IMR-90 (cell line): ENCODE data around the gene CUTC. TPM values are rescaled to one million over a fixed set of nuclear protein-coding genes. Genes with fewer than 3 reads are reported as not detected.

Source experiments
- ATAC-seq: fragments of 200-7000 bp; cut with Tn5 transposase; 2 replicates; pipeline ENCODE4 v1.9.1; 2020; ENCODE audit warnings: low read depth, mild to moderate bottlenecking, moderate library complexity
- BruUV-seq: library from RNA; stranded (reverse); fragments of 400-500 nt; replicated peaks from 2 replicates; lab custom pipeline; 2021; lab: Mats Ljungman, UMichigan
- CTCF ChIA-PET: fragments of 300-600 bp; formaldehyde crosslinking; extraction: SDS; loops from one replicate; lab custom pipeline; 2021; ENCODE audit warnings: antibody characterized with exemption; lab: Yijun Ruan, JAX
- POLR2A ChIA-PET: fragments of 300-600 bp; sonication (Branson Sonifier 250); formaldehyde crosslinking; loops from one replicate; lab custom pipeline; 2022; ENCODE audit warnings: antibody characterized with exemption; ENCODE audit not compliant: unreplicated experiment; lab: Charles Lee
- DNase-seq: peaks from one replicate; pipeline ENCODE4 v3.0.0; 2013
- H2AFZ ChIP-seq: replicated peaks from 2 replicates; pipeline ENCODE3; 2013; ENCODE audit warnings: low read length, mild to moderate bottlenecking; ENCODE audit not compliant: poor library complexity
- H2AK5ac ChIP-seq: 2 replicates; pipeline ENCODE4 v1.6.1; 2013; ENCODE audit warnings: low read depth, low read length, inconsistent platforms
- H2AK9ac ChIP-seq: replicated peaks from 2 replicates; pipeline ENCODE3; 2013; ENCODE audit warnings: mild to moderate bottlenecking, low read depth, low read length, moderate library complexity; ENCODE audit not compliant: poor library complexity
- H2BK120ac ChIP-seq: 2 replicates; pipeline ENCODE4 v1.6.1; 2013; ENCODE audit warnings: low read depth, low read length, inconsistent platforms
- H2BK15ac ChIP-seq: 3 replicates; pipeline ENCODE4 v1.6.1; 2013; ENCODE audit warnings: low read depth, low read length, inconsistent platforms
- H2BK20ac ChIP-seq: 2 replicates; pipeline ENCODE4 v1.6.1; 2013; ENCODE audit warnings: low read depth, mild to moderate bottlenecking, inconsistent platforms, low read length, moderate library complexity
- H2BK5ac ChIP-seq: 2 replicates; pipeline ENCODE4 v1.6.1; 2013; ENCODE audit warnings: mild to moderate bottlenecking, low read depth, low read length, inconsistent platforms; ENCODE audit not compliant: poor library complexity, severe bottlenecking
- H3K14ac ChIP-seq: replicated peaks from 2 replicates; pipeline ENCODE4 v1.6.1; 2013; ENCODE audit warnings: low read depth, low read length, inconsistent platforms
- H3K18ac ChIP-seq: 2 replicates; pipeline ENCODE4 v1.6.1; 2013; ENCODE audit warnings: low read depth, low read length, control low read depth
- H3K23ac ChIP-seq: 2 replicates; pipeline ENCODE4 v1.6.1; 2013; ENCODE audit warnings: low read depth, low read length, inconsistent platforms
- H3K27ac ChIP-seq: 2 replicates; pipeline ENCODE4 v1.5.1; 2013; ENCODE audit warnings: mild to moderate bottlenecking, control low read depth, low read length; ENCODE audit not compliant: insufficient read depth
- H3K27me3 ChIP-seq: 2 replicates; pipeline ENCODE4 v1.6.1; 2013; ENCODE audit warnings: low read length; ENCODE audit not compliant: control insufficient read depth, insufficient read depth
- H3K36me3 ChIP-seq: 2 replicates; pipeline ENCODE4 v1.6.1; 2013; ENCODE audit warnings: low read length, mixed read lengths; ENCODE audit not compliant: control insufficient read depth, insufficient read depth
- H3K4ac ChIP-seq: 2 replicates; pipeline ENCODE4 v1.6.1; 2013; ENCODE audit warnings: low read depth, low read length, inconsistent platforms
- H3K4me1 ChIP-seq: 2 replicates; pipeline ENCODE4 v1.6.1; 2013; ENCODE audit warnings: low read length, mixed read lengths; ENCODE audit not compliant: control insufficient read depth, insufficient read depth
- H3K4me2 ChIP-seq: 2 replicates; pipeline ENCODE4 v1.6.1; 2013; ENCODE audit warnings: low read depth, mild to moderate bottlenecking, control low read depth, low read length, moderate library complexity
- H3K4me3 ChIP-seq: 2 replicates; pipeline ENCODE4 v1.5.1; 2013; ENCODE audit warnings: low read depth, mild to moderate bottlenecking, control low read depth, low read length, moderate library complexity; ENCODE audit not compliant: insufficient read depth
- H3K56ac ChIP-seq: 2 replicates; pipeline ENCODE4 v1.6.1; 2013; ENCODE audit warnings: low read length, inconsistent platforms; ENCODE audit not compliant: insufficient read depth; ENCODE audit errors: extremely low read depth
- H3K79me1 ChIP-seq, 2 experiments: 2 replicates each; pipeline ENCODE4 v1.6.1; 2013; ENCODE audit warnings: low read length in 2 of 2, inconsistent platforms in 1 of 2, low read depth in 1 of 2
- H3K9ac ChIP-seq: 2 replicates; pipeline ENCODE4 v1.6.1; 2013; ENCODE audit warnings: low read depth, low read length, control low read depth
- H3K9me1 ChIP-seq: 2 replicates; pipeline ENCODE4 v1.6.1; 2013; ENCODE audit warnings: low read length, inconsistent platforms; ENCODE audit not compliant: insufficient read depth
- H3K9me3 ChIP-seq: 2 replicates; pipeline ENCODE4 v1.6.1; 2013; ENCODE audit warnings: low read length; ENCODE audit not compliant: control insufficient read depth, insufficient read depth
- H4K20me1 ChIP-seq: 2 replicates; pipeline ENCODE4 v1.6.1; 2013; ENCODE audit warnings: low read length, inconsistent platforms; ENCODE audit not compliant: insufficient read depth
- H4K5ac ChIP-seq: 2 replicates; pipeline ENCODE4 v1.6.1; 2013; ENCODE audit warnings: mild to moderate bottlenecking, low read depth, low read length, control low read depth
- H4K8ac ChIP-seq, 2 experiments: 2 replicates each; pipeline ENCODE4 v1.6.1; 2013; ENCODE audit warnings: low read depth in 2 of 2, low read length in 2 of 2, control low read depth in 1 of 2, inconsistent platforms in 1 of 2
- H4K91ac ChIP-seq: 2 replicates; pipeline ENCODE4 v1.6.1; 2013; ENCODE audit warnings: low read depth, low read length, inconsistent platforms; ENCODE audit not compliant: insufficient read depth
- CHD1 ChIP-seq: IDR thresholded peaks from 2 replicates; pipeline ENCODE4 v1.6.1; 2012; ENCODE audit warnings: low read depth, low read length, improper control_type of control experiment
- FOS ChIP-seq: fragments of 150-350 bp; IDR thresholded peaks from 2 replicates; pipeline ENCODE4 v1.6.1; 2016; ENCODE audit warnings: low read depth, low read length
- MAFK ChIP-seq: IDR thresholded peaks from 2 replicates; pipeline ENCODE4 v1.6.1; 2012; ENCODE audit warnings: low read depth, low read length, improper control_type of control experiment
- NFE2L2 ChIP-seq: fragments of 150-350 bp; IDR thresholded peaks from 2 replicates; pipeline ENCODE4 v1.6.1; 2016; ENCODE audit warnings: low read depth, mild to moderate bottlenecking, low read length
- RAD21 ChIP-seq: IDR thresholded peaks from 2 replicates; pipeline ENCODE4 v1.6.1; 2012; ENCODE audit warnings: low read length, improper control_type of control experiment
- RCOR1 ChIP-seq: IDR thresholded peaks from 2 replicates; pipeline ENCODE4 v1.6.1; 2012; ENCODE audit warnings: mild to moderate bottlenecking, low read length, improper control_type of control experiment; ENCODE audit not compliant: insufficient replicate concordance
- RFX5 ChIP-seq: IDR thresholded peaks from 2 replicates; pipeline ENCODE4 v1.8.0; 2012; ENCODE audit warnings: low read depth, mild to moderate bottlenecking, low read length, moderate library complexity
- WGBS, 2 experiments: methylation state at CpG; one replicate each; pipeline versions ENCODE4 v1.1.5 to v1.1.7; 2013; ENCODE audit warnings: missing lambda C conversion rate in 2 of 2; ENCODE audit not compliant: insufficient read length in 1 of 2; ENCODE audit errors: extremely low coverage in 2 of 2; 5-methylcytosine and 5-hydroxymethylcytosine counted together
- dilution Hi-C: fragments of 300-500 bp; cut with HindIII; formaldehyde crosslinking; loops from one replicate; pipeline ENCODE4 v1.14.3; 2018; ENCODE audit warnings: low sequenced_read_pairs; ENCODE audit not compliant: unreplicated experiment
- in situ Hi-C: fragments of 300-500 bp; cut with MboI; formaldehyde crosslinking; loops from 3 replicates; pipeline ENCODE4 v1.14.3; 2019; ENCODE audit warnings: low sequenced_read_pairs, inconsistent platforms, mixed read lengths
- intact Hi-C: fragments of 100-400 bp; cut with micrococcal nuclease; formaldehyde crosslinking; loops from 2 replicates; pipeline ENCODE4 v1.10.0; 2022
- polyA plus RNA-seq, 3 experiments: library from polyadenylated mRNA; depleted of rRNA; stranded (reverse); fragments of >200 nt; gene quantifications; 2 replicates each; pipeline ENCODE4 v1.2.3, GENCODE V29; 2012; ENCODE audit warnings: low replicate concordance in 1 of 3
- total RNA-seq: library from RNA; depleted of rRNA; stranded (reverse); fragments of >200 nt; gene quantifications from 2 replicates; pipeline ENCODE4 v1.2.3, GENCODE V29; 2012
- TF ChIP-seq, protein P1 (sequence below): fragments of 150-350 bp; IDR thresholded peaks from 2 replicates; pipeline ENCODE4 v1.6.1; 2017; ENCODE audit warnings: mild to moderate bottlenecking, antibody characterized with exemption, low read length, low read depth
- TF ChIP-seq, protein P2 (sequence below): fragments of 150-350 bp; IDR thresholded peaks from 2 replicates; pipeline ENCODE4 v1.6.1; 2016; ENCODE audit warnings: low read depth, mild to moderate bottlenecking, low read length, moderate library complexity, borderline replicate concordance

CUTC gene
- total and polyA plus RNA-seq, 2 of the 4 experiments (the other 2 are of a cell fraction), result 7.0 to 10.2 TPM

DNA sequence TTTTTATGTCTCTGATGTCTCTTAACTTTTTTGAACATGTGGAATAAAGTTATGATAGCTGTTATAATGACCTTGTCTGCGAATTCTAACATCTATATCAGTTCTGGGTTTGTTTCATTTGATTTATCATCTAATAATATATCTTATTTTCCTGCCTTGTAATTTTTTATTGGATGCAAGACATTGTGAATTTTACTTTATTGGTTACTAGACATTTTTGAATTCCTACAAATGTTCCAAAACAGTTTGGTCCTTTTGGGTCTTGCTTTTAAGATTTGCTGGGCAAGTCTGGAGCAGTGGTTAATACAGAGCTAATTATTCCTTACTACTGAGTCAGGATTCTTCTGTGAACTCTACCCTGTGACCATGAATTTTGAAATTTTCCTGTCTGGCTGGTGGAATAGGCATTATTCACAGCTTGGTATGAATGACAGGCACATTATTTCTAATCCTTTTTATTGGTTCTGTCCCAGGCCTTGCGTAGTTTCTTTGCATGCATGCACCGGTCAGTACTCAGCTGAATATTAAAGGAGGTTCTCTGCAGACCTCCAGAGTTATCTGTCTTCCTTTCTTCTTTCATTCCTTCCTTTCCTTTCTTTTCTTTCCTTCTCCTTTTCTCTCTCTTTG is 9.0 kb downstream of the CUTC start:
- no TSS peak for BruUV-seq
- intact Hi-C loops, result no loop called here
- no peak for ATAC-seq

More for the DNA sequence above, 9.0 kb downstream of the CUTC start:
- H4K5ac ChIP-seq, result no peak overlapping the region
- no peak overlapping the region for H4K8ac ChIP-seq
- H2BK120ac ChIP-seq, result no peak overlapping the region
- no peak overlapping the region for H4K91ac ChIP-seq
- H2AK9ac ChIP-seq, result no peak overlapping the region
- peaks cover 6% of the 10 kb centered on the region for H3K9me3 ChIP-seq
- H3K79me1 ChIP-seq, result peaks cover 8 to 21% of the 10 kb centered on the region in 2 experiments
- H3K9me1 ChIP-seq, result 0 out of 2 replicates have a peak, but pooled peaks cover 5% of the 10 kb centered on the region
- no peaks in the 10 kb centered on the region for H4K20me1 ChIP-seq
- H3K27me3 ChIP-seq, result no peaks in the 10 kb centered on the region
- H3K56ac ChIP-seq, result no peak overlapping the region
- no peak overlapping the region for H2AFZ ChIP-seq
- peak overlapping the region; percentile 70 for H2BK5ac ChIP-seq
- no peak overlapping the region for H2BK15ac ChIP-seq
- H3K27ac ChIP-seq, result no peak overlapping the region
- H3K36me3 ChIP-seq, result peaks cover 29% of the 10 kb centered on the region
- no peak overlapping the region for H2BK20ac ChIP-seq
- no peak overlapping the region for H3K18ac ChIP-seq
- H3K4me3 ChIP-seq, result no peak overlapping the region
- WGBS, 2 experiments, result no CpG with 5 or more reads among the region's 3 CpGs
- ChIA-PET CTCF (interaction anchor here (0.7 to 1.1 kb wide), 2 partner anchors 12 to 104 kb away, joined by 3 to 5 read pairs; no protein-coding TSS in a partner anchor), POLR2A (interaction anchor here (1.2 kb wide), 1 partner anchor 9 kb away, joined by 3 read pairs; the partner anchor contains the start of gene CUTC)
- no peak overlapping the region for H3K4ac ChIP-seq
- TF ChIP-seq FOS, result no peak
- TF ChIP-seq, protein P1, sequence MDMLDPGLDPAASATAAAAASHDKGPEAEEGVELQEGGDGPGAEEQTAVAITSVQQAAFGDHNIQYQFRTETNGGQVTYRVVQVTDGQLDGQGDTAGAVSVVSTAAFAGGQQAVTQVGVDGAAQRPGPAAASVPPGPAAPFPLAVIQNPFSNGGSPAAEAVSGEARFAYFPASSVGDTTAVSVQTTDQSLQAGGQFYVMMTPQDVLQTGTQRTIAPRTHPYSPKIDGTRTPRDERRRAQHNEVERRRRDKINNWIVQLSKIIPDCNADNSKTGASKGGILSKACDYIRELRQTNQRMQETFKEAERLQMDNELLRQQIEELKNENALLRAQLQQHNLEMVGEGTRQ, result no peak
- no peak for TF ChIP-seq RAD21
- TF ChIP-seq RCOR1, result no peak
- TF ChIP-seq, protein P2, sequence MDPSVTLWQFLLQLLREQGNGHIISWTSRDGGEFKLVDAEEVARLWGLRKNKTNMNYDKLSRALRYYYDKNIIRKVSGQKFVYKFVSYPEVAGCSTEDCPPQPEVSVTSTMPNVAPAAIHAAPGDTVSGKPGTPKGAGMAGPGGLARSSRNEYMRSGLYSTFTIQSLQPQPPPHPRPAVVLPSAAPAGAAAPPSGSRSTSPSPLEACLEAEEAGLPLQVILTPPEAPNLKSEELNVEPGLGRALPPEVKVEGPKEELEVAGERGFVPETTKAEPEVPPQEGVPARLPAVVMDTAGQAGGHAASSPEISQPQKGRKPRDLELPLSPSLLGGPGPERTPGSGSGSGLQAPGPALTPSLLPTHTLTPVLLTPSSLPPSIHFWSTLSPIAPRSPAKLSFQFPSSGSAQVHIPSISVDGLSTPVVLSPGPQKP, result no peak
- peak; percentile 93 for TF ChIP-seq MAFK
- no peak for TF ChIP-seq NFE2L2
- no peak for TF ChIP-seq CHD1
- no peak for TF ChIP-seq RFX5
- no peak for DNase-seq
- no peak overlapping the region for H3K14ac ChIP-seq
- in situ Hi-C loops, result loop anchor here (5.0 kb wide), 1 partner anchor 91 kb away; no protein-coding TSS in a partner anchor
- no peak overlapping the region for H3K4me2 ChIP-seq
- dilution Hi-C loops, result no loop called here
- no peak overlapping the region for H3K23ac ChIP-seq
- H3K4me1 ChIP-seq, result peaks cover 8% of the 10 kb centered on the region
- no peak overlapping the region for H2AK5ac ChIP-seq
- H3K9ac ChIP-seq, result no peak overlapping the region
